ENCODE results near the gene ZNF708. TPM values are rescaled to one million over a fixed set of nuclear protein-coding genes. Genes with fewer than 3 reads are reported as not detected.

The ZNF708 gene
- total and polyA plus RNA-seq, 9 of the 15 experiments (the other 6 are each of a cell fraction or from before 2014, with no cell fraction given): 2.9 to 11.9 (median 6.7) TPM

DNA sequence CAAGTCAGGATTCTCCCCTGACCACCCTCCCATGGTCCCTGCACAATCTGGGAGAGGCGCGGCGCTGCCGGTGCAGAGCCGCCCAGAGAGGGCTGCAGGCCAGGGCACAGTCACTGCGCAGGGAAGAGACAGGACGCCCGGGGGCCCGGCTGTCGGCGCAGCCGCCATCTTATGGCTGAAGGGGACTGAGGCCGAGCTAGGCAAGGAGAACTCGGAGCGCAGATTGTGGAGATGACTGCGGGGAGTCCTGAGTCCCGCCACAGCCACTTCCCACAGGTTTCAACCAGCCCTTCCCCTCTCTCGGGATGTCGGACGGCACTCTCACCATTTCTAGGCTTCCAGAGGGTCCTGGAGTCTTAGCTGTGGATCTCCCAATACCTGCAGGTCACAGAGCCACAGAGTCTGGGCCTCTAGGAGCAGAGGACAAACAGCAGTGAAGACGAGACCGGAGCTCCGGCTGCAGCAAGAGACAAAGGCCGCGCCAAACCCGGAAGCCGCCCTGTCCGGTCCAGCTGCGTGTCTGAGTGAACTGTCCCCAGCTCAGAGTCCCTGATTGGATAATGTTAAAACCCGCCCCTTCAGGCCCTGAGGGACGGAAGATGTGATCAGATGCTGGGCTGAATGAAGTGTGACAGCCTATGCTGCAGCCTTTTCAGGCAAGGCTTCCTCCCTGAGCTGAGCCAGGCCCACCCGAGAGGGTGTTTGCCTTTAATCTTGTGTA is at the start of gene ZNF708 (continued):
- TF ChIP-seq, protein P1, sequence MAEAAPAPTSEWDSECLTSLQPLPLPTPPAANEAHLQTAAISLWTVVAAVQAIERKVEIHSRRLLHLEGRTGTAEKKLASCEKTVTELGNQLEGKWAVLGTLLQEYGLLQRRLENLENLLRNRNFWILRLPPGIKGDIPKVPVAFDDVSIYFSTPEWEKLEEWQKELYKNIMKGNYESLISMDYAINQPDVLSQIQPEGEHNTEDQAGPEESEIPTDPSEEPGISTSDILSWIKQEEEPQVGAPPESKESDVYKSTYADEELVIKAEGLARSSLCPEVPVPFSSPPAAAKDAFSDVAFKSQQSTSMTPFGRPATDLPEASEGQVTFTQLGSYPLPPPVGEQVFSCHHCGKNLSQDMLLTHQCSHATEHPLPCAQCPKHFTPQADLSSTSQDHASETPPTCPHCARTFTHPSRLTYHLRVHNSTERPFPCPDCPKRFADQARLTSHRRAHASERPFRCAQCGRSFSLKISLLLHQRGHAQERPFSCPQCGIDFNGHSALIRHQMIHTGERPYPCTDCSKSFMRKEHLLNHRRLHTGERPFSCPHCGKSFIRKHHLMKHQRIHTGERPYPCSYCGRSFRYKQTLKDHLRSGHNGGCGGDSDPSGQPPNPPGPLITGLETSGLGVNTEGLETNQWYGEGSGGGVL (CRISPR knock-in tag; IDR thresholded peaks at IDR 0.05): no peak
- TF ChIP-seq SP2 (IDR thresholded peaks at IDR 0.05; ENCODE audit: extremely low read depth, low read depth, low read length, poor library complexity, severe bottlenecking) (no peak), PRPF4 (IDR thresholded peaks at IDR 0.05; ENCODE audit: insufficient read depth, low read depth, low read length, poor library complexity, severe bottlenecking) (no peak), ZNF79 (CRISPR knock-in tag; IDR thresholded peaks at IDR 0.05; ENCODE audit: low read depth) (no peak), STAT5B (CRISPR knock-in tag; IDR thresholded peaks at IDR 0.05) (no peak), ZNF23 (CRISPR knock-in tag; IDR thresholded peaks at IDR 0.05) (no peak), DPF2 (IDR thresholded peaks at IDR 0.05) (no peak), NONO (IDR thresholded peaks at IDR 0.05; ENCODE audit: low read depth in 2 of 2, low read length in 1 of 2) (no peak), ZNF174 (CRISPR knock-in tag; IDR thresholded peaks at IDR 0.05) (no peak), DLX4 (CRISPR knock-in tag; IDR thresholded peaks at IDR 0.05) (no peak), MTA2 (IDR thresholded peaks at IDR 0.05; ENCODE audit: low read depth) (no peak), MYBL2 (IDR thresholded peaks at IDR 0.05; ENCODE audit: low read depth) (no peak), MYBL2 (CRISPR knock-in tag; IDR thresholded peaks at IDR 0.05; ENCODE audit: borderline replicate concordance) (no peak)
- TF ChIP-seq, protein P2, sequence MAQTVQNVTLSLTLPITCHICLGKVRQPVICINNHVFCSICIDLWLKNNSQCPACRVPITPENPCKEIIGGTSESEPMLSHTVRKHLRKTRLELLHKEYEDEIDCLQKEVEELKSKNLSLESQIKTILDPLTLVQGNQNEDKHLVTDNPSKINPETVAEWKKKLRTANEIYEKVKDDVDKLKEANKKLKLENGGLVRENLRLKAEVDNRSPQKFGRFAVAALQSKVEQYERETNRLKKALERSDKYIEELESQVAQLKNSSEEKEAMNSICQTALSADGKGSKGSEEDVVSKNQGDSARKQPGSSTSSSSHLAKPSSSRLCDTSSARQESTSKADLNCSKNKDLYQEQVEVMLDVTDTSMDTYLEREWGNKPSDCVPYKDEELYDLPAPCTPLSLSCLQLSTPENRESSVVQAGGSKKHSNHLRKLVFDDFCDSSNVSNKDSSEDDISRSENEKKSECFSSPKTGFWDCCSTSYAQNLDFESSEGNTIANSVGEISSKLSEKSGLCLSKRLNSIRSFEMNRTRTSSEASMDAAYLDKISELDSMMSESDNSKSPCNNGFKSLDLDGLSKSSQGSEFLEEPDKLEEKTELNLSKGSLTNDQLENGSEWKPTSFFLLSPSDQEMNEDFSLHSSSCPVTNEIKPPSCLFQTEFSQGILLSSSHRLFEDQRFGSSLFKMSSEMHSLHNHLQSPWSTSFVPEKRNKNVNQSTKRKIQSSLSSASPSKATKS (CRISPR knock-in tag; IDR thresholded peaks at IDR 0.05): no peak
- TF ChIP-seq, protein P3, sequence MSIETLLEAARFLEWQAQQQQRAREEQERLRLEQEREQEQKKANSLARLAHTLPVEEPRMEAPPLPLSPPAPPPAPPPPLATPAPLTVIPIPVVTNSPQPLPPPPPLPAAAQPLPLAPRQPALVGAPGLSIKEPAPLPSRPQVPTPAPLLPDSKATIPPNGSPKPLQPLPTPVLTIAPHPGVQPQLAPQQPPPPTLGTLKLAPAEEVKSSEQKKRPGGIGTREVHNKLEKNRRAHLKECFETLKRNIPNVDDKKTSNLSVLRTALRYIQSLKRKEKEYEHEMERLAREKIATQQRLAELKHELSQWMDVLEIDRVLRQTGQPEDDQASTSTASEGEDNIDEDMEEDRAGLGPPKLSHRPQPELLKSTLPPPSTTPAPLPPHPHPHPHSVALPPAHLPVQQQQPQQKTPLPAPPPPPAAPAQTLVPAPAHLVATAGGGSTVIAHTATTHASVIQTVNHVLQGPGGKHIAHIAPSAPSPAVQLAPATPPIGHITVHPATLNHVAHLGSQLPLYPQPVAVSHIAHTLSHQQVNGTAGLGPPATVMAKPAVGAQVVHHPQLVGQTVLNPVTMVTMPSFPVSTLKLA (conservative IDR thresholded peaks at IDR 0.05): peak in 1 of 2 experiments; percentile 43; a peak in 2 of 4 replicates

All from K562 (cell line).